ENCODE data around the gene GCC2.
"Not testable (repeated sequence)": the region's sequence is repeated elsewhere in the genome, so short reads cannot be mapped to it uniquely, and the experiment has no call there.

Gene GCC2

DNA sequence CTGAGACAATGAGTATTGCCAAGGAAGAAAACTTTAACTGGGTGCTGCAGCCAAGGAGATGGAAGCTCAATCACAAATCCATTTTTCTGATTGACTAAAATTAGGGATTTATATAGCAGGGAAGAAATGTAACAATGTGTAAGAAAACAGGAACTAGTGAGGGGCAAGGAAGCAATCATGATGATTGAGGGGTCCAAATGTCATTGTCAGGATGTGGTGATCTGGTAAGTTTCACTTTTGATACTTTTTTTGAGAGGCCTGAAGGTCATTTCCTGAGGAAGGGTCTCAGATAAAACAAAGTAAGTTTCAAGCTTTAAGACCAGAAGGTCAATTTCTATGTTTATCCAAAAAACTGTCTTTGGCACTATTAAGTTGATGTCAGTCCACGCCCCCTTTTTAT lies 12.0 kb upstream of the GCC2 start:
- DNase-seq (ENCODE audit: low read depth in 4 of 4, low spot score in 1 of 4) = no peak

DNA sequence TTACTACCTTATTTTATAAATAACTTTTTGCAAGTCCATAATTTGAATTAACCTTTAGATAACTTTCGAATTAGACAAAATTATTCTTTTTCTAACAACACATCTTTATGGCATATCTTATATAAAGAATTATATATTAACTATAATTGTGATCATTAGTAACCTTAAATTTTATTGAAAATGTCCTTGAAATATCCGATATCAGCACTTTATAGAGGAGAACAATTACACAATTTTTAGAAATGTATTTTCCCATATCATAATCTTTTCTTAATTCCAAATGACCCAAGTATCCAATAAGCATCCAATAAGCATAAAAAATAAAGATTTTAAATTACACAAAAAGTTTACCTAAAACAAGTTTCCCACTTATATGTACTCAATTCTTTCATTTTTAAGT lies 7.3 kb upstream of the GCC2 start:
- DNase-seq (ENCODE audit: low read depth in 4 of 4, low spot score in 1 of 4) = no peak

DNA sequence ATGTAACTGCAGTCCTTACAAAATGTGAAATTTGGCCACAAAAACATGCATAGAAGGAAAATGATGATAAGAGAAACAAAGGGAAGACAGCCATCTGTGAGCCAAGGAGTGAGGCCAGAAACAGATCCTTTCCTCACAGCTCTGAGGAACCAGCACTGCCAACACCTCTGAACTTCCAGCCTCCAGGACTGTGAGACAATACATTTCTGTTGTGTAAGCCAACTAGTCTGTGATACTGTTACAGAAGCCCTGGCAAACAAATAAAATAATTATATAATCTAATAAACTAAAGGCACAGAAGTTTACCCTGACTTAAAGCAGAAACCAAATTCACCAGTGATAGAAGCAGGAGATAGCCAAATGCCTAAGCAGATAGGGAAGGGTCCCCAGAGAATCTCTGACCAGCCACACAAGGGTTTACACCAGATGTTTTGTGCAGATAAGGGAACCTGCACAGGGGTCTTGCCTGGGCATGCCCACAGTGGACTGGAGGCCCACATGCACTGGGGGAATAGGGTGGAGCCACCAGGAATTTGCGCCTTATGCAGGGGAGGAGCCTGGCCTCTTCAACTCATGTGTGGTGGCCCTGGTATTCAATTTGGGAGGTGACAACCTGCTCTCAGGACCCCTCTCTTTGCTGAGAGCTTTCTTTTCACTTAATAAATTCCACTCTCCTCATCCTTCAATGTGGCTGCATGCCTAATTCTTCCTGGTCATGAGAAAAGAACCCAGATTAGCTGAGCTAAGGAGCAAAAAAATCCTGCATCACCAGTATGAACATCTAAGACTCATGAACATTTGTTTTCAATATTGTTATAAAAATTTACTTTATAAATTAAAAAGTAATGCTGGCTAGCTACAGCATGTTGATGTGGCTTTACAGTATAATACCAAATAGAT lies 3.8 kb upstream of the GCC2 start:
- no peak for DNase-seq (ENCODE audit: low read depth in 4 of 4, low spot score in 1 of 4)

GRCh38 chr2:108446703-108447102 lies 2.3 kb upstream of the GCC2 start:
- no peak for DNase-seq (ENCODE audit: low read depth in 4 of 4, low spot score in 1 of 4)

- no peak for DNase-seq (ENCODE audit: low read depth in 4 of 4, low spot score in 1 of 4)
Observed at GRCh38 chr2:108447947-108448677, 894 bp upstream of the GCC2 start.

- no peak for DNase-seq (ENCODE audit: low read depth in 4 of 4, low spot score in 1 of 4)
Observed at GRCh38 chr2:108449410-108450130, 564 bp downstream of the GCC2 start.

DNA sequence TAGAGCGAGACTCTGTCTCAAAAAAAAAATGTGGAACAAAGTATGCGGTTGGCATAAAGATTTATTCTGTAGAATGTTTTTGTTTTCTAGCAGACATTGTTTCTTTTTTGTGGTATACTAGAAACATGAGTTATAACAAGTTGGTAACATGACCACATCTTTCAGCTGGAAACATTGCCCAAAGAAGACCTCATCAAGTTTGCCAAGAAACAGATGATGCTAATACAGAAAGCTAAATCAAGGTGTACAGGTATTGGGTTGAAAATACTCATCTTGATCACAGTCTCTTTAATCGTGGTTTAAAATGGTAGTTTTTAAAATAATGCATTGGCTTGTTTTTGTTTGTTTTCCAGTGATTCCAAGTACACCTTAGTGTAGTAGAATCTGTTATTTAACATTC lies 1.9 kb downstream of the GCC2 start:
- no peak for DNase-seq (ENCODE audit: low read depth in 4 of 4, low spot score in 1 of 4)

GRCh38 chr2:108451976-108452375 lies 3.0 kb downstream of the GCC2 start:
- no peak for DNase-seq (ENCODE audit: low read depth in 4 of 4, low spot score in 1 of 4)

GRCh38 chr2:108453530-108453929 lies 4.5 kb downstream of the GCC2 start:
- DNase-seq (ENCODE audit: low read depth in 4 of 4, low spot score in 1 of 4) = not testable (repeated sequence)

- no peak for DNase-seq (ENCODE audit: low read depth in 4 of 4, low spot score in 1 of 4)
Observed at GRCh38 chr2:108454440-108454839, 5.4 kb downstream of the GCC2 start.

- no peak for DNase-seq (ENCODE audit: low read depth in 4 of 4, low spot score in 1 of 4)
Observed at GRCh38 chr2:108455571-108455970, 6.6 kb downstream of the GCC2 start.

GRCh38 chr2:108458082-108458481 lies 9.1 kb downstream of the GCC2 start:
- DNase-seq (ENCODE audit: low read depth in 4 of 4, low spot score in 1 of 4) = no peak

GRCh38 chr2:108459441-108459840 lies 10.4 kb downstream of the GCC2 start:
- no peak for DNase-seq (ENCODE audit: low read depth in 4 of 4, low spot score in 1 of 4)

GRCh38 chr2:108460345-108461037 lies 11.5 kb downstream of the GCC2 start:
- DNase-seq (ENCODE audit: low read depth in 4 of 4, low spot score in 1 of 4) = no peak

- no peak for DNase-seq (ENCODE audit: low read depth in 4 of 4, low spot score in 1 of 4)
Observed at GRCh38 chr2:108477099-108477498, 28.1 kb downstream of the GCC2 start.

DNA sequence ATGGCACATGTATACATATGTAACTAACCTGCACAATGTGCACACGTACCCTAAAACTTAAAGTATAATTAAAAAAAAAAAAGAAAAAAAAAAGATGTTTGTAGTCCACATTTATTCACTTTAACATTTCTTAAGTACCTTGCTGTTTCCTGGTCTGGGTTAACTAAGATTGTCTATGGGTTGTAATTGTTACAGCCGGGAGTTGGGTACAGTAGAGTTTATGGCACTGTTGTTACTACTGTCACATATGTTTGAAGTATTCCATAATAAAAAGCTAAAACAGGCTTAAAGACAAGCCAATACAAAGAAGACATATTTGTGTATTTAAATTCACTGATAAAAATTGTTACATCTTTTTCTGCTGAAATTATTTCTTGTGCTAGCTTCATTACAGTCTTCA lies 36.2 kb downstream of the GCC2 start:
- DNase-seq (ENCODE audit: low read depth in 4 of 4, low spot score in 1 of 4) = no peak

DNA sequence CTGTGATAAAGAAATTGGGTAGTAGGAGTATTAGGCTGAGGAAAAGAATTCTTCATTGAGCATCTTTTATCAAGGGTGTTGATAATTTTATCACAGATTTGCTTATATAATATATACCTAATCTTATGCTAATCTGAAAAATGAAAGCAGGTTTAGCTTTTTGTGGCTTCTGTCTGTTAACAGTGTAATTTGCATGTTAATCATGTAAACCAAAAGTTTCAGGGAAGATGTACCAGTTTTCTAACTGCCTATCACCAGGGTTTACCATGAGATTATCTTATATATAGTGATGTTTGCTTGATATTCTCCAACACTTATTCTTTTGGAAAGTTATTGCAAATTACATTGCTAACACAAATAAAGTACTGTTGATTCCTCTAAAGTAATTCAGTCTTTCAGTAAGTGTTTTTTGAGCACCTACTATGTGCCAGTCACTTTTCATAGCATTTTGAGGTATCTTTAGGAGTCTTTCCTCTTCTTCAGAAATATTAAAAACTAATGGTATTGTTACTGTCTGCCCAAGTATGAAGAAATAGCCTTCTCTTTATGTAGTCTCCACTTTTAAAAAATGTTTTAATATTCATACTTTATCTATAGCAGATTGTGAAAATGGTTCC lies 41.6 kb downstream of the GCC2 start:
- no peak for DNase-seq (ENCODE audit: low read depth in 4 of 4, low spot score in 1 of 4)

DNA sequence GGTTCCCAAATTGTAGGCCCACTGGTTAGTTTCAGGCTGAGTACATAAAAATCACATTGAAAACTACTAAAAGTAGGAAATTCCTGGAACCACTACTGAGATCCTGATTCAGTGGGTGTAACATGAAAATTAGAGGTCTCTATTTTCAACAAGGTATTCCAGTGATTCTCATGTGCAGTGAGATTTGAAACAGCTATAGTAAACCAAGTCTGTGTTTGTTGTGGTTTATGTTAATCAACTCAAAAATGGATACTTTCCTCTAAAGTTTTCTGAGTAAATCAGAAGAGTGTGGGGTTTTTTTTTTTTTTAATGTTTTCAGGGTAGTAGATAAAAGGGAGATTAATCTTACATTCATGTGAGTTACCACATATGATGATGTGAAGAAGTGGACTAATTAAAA lies 42.8 kb downstream of the GCC2 start:
- no peak for DNase-seq (ENCODE audit: low read depth in 4 of 4, low spot score in 1 of 4)

GRCh38 chr2:108492364-108492763 lies 43.4 kb downstream of the GCC2 start:
- DNase-seq (ENCODE audit: low read depth in 4 of 4, low spot score in 1 of 4) = no peak

DNA sequence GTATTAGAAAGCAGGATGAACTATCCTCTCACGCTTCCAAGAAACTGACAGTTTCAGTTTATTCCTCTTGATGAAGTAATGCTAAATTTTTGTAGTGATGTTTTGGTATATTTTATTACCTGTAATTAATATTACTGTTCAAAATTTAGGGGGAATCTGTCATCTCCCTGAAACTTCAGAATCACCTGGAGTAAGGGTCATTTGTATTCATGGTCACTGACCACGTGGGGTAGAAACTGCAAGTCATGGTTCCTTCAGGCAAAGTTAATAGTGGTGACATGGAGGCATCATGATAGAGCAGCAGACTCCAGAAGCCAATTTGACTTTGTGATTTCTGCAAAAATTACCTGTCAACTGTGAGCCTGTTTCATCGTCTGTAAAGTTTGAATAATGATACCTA lies 47.2 kb downstream of the GCC2 start:
- not testable (repeated sequence) for DNase-seq (ENCODE audit: low read depth in 4 of 4, low spot score in 1 of 4)

DNA sequence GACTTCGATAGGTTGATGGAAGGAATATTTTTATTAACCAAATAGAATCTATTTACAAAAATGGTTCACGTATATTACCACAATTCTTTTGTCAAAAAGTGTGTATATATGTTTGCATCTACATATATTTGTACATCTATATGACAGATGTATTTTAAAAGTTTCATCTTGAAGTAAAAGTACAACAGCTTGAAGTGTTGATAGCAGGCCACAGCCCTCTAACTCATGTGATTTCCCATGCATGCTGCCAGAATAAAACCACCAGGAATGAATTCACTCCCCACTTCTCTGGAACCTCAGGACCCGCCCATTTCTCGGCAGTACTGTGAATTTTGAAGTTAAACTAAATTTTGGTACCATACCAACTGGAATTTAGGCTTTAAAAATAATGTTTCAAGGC lies 58.6 kb downstream of the GCC2 start:
- not testable (repeated sequence) for DNase-seq (ENCODE audit: low read depth in 4 of 4, low spot score in 1 of 4)

Data from stimulated activated CD4-positive, alpha-beta T cell treated with anti-CD3 and anti-CD28 coated beads, Interleukin-1b, Interleukin-23, amount 100 ng/mL, for 24 hours (primary cell).